Stimulated activated naive CD8-positive, alpha-beta T cell treated with anti-CD3 and anti-CD28 coated beads, Interleukin-15, Interleukin-2, amounts not matched to agents 100 U/mL and 50 U/mL, for 24 hours (primary cell): ENCODE data around the gene PTPRC.

Source experiments
- ATAC-seq: fragments of 150-1000 bp; cut with Tn5 transposase; one replicate; pipeline ENCODE4 v1.10.0; 2021
- DNase-seq: peaks from one replicate; pipeline ENCODE4 v3.0.0; 2021

Gene PTPRC

GRCh38 chr1:198647055-198647454 is 8.2 kb downstream of the PTPRC start:
- ATAC-seq (no peak), DNase-seq (no peak)

GRCh38 chr1:198648592-198648991 is 9.8 kb downstream of the PTPRC start:
- ATAC-seq (peak; percentile 56), DNase-seq (no peak)

- ATAC-seq, result peak; percentile 6
- DNase-seq, result no peak
Measured at GRCh38 chr1:198649232-198649967, 10.6 kb downstream of the PTPRC start.

- no peak for DNase-seq
- peak; percentile 88 for ATAC-seq
Measured at GRCh38 chr1:198649968-198650338, 11.1 kb downstream of the PTPRC start.

GRCh38 chr1:198650506-198650905 is 11.7 kb downstream of the PTPRC start:
- no peak for ATAC-seq
- DNase-seq, result no peak

- DNase-seq (no peak), ATAC-seq (no peak)
Measured at GRCh38 chr1:198651650-198652400, 13.0 kb downstream of the PTPRC start.

- ATAC-seq (no peak), DNase-seq (no peak)
Measured at GRCh38 chr1:198653808-198654413, 15.1 kb downstream of the PTPRC start.

- ATAC-seq, result peak; percentile 15
- no peak for DNase-seq
Measured at GRCh38 chr1:198655459-198656121, 16.8 kb downstream of the PTPRC start.

GRCh38 chr1:198656500-198656932 is 17.7 kb downstream of the PTPRC start:
- DNase-seq, result peak; percentile 76
- ATAC-seq, result peak; percentile 70

GRCh38 chr1:198657550-198658064 is 18.8 kb downstream of the PTPRC start:
- DNase-seq (no peak), ATAC-seq (peak; percentile 66)

GRCh38 chr1:198660341-198661261 is 21.8 kb downstream of the PTPRC start:
- DNase-seq (no peak), ATAC-seq (no peak)

- no peak for DNase-seq
- ATAC-seq, result peak; percentile 40
Measured at GRCh38 chr1:198662821-198663220, 24.0 kb downstream of the PTPRC start.

- no peak for DNase-seq
- ATAC-seq, result no peak
Measured at GRCh38 chr1:198664068-198664788, 25.4 kb downstream of the PTPRC start.

GRCh38 chr1:198667186-198667585 is 28.3 kb downstream of the PTPRC start:
- ATAC-seq (no peak), DNase-seq (no peak)

GRCh38 chr1:198667807-198668206 is 29.0 kb downstream of the PTPRC start:
- DNase-seq, result no peak
- no peak for ATAC-seq

GRCh38 chr1:198669023-198669698 is 30.3 kb downstream of the PTPRC start:
- no peak for DNase-seq

GRCh38 chr1:198669771-198670170 is 30.9 kb downstream of the PTPRC start:
- no peak for ATAC-seq
- DNase-seq, result no peak

More at GRCh38 chr1:198669023-198669698, 30.3 kb downstream of the PTPRC start:
- peak; percentile 90 for ATAC-seq

GRCh38 chr1:198671136-198671535 is 32.3 kb downstream of the PTPRC start:
- ATAC-seq (no peak), DNase-seq (no peak)

- ATAC-seq, result no peak
- no peak for DNase-seq
Measured at GRCh38 chr1:198672124-198672523, 33.3 kb downstream of the PTPRC start.

GRCh38 chr1:198674009-198674408 is 35.2 kb downstream of the PTPRC start:
- DNase-seq, result no peak
- no peak for ATAC-seq
